B cell (primary cell): ENCODE results near the gene PHF21A. TPM values are rescaled to one million over a fixed set of nuclear protein-coding genes. Genes with fewer than 3 reads are reported as not detected.

Experiments
- ATAC-seq: fragments of 200-7000 bp; cut with Tn5 transposase; one replicate; pipeline ENCODE4 v1.10.0; 2021; ENCODE audit warnings: low read depth, mild to moderate bottlenecking, moderate number of reproducible peaks, moderate library complexity
- CTCF ChIA-PET: fragments of 350-600 bp; sonication (Branson Sonifier 250); formaldehyde crosslinking; loops from one replicate; lab custom pipeline; 2021; ENCODE audit warnings: antibody characterized with exemption, inconsistent platforms; lab: Charles Lee
- POLR2A ChIA-PET: fragments of 350-600 bp; sonication (Branson Sonifier 250); formaldehyde crosslinking; loops from one replicate; lab custom pipeline; 2021; ENCODE audit warnings: antibody characterized with exemption; lab: Charles Lee
- DNase-seq: peaks from one replicate; pipeline ENCODE4 v3.0.0; 2013
- H2AFZ ChIP-seq: 2 replicates; pipeline ENCODE4 v1.6.1; 2012; ENCODE audit warnings: mild to moderate bottlenecking, low read depth, low read length; ENCODE audit not compliant: insufficient read depth, poor library complexity, severe bottlenecking
- H3K27ac ChIP-seq, 2 donors: 1 replicate in 1 of 2; 2 replicates in 1 of 2; pipeline ENCODE4 v1.5.1; 2012 to 2013; ENCODE audit warnings: low read length in 2 of 2, mild to moderate bottlenecking in 2 of 2, moderate library complexity in 1 of 2
- H3K27me3 ChIP-seq, 4 experiments: fragments of 200-600 bp in 1 of 4; sonication (generic) in 1 of 4; replicated peaks in 1 of 4; 1 replicate in 2 of 4; 2 replicates in 2 of 4; pipeline versions ENCODE4 v1.6.1 to v1.7.0; 2013 to 2016; ENCODE audit warnings: low read length in 3 of 4, mild to moderate bottlenecking in 2 of 4, mixed read lengths in 1 of 4, moderate library complexity in 1 of 4; ENCODE audit not compliant: insufficient read depth in 4 of 4, control insufficient read depth in 3 of 4; ENCODE audit errors: control extremely low read depth in 1 of 4
- H3K36me3 ChIP-seq, 2 experiments: replicated peaks in 1 of 2; 1 replicate in 1 of 2; 2 replicates in 1 of 2; pipeline versions ENCODE4 v1.6.1 to v1.7.1; 2013; ENCODE audit warnings: low read length in 1 of 2; ENCODE audit not compliant: insufficient read depth in 2 of 2, control insufficient read depth in 1 of 2; ENCODE audit errors: control extremely low read depth in 1 of 2, extremely low read depth in 1 of 2
- H3K4me1 ChIP-seq, 2 donors: fragments of 200-600 bp in 1 of 2; sonication (generic) in 1 of 2; 1 replicate in 1 of 2; 2 replicates in 1 of 2; pipeline versions ENCODE4 v1.5.1 to v1.6.1; 2013 to 2017; ENCODE audit warnings: low read length in 2 of 2; ENCODE audit not compliant: control insufficient read depth in 2 of 2, insufficient read depth in 2 of 2
- H3K4me2 ChIP-seq: replicated peaks from 2 replicates; pipeline ENCODE3; 2012; ENCODE audit warnings: mild to moderate bottlenecking, low read depth, low read length; ENCODE audit not compliant: poor library complexity, severe bottlenecking
- H3K4me3 ChIP-seq, 5 experiments: fragments of 200-600 bp in 1 of 5; sonication (generic) in 1 of 5; 1 replicate in 3 of 5; 2 replicates in 2 of 5; pipeline versions ENCODE4 v1.5.1 to v1.7.0; 2011 to 2016; ENCODE audit warnings: low read length in 4 of 5, mild to moderate bottlenecking in 4 of 5, low read depth in 2 of 5, control low read depth in 1 of 5, moderate library complexity in 1 of 5; ENCODE audit not compliant: insufficient read depth in 1 of 5; ENCODE audit errors: control extremely low read depth in 1 of 5, extremely low read depth in 1 of 5
- H3K79me2 ChIP-seq: fragments of 200-600 bp; sonication (generic); one replicate; pipeline ENCODE4 v1.6.0; 2016; ENCODE audit warnings: low read length; ENCODE audit not compliant: control insufficient read depth, insufficient read depth
- H3K9ac ChIP-seq: fragments of 200-600 bp; sonication (generic); 2 replicates; pipeline ENCODE4 v1.6.1; 2017; ENCODE audit warnings: mild to moderate bottlenecking, low read length, moderate library complexity
- H3K9me3 ChIP-seq, 3 donors: one replicate each; pipeline versions ENCODE4 v1.6.1 to v1.7.1; 2013; ENCODE audit warnings: low read length in 2 of 3; ENCODE audit not compliant: control insufficient read depth in 2 of 3, insufficient read depth in 1 of 3; ENCODE audit errors: control extremely low read depth in 1 of 3
- H4K20me1 ChIP-seq: 2 replicates; pipeline ENCODE4 v1.6.0; 2012; ENCODE audit warnings: mild to moderate bottlenecking, low read length; ENCODE audit not compliant: insufficient read depth, control insufficient read depth, poor library complexity, severe bottlenecking
- H3K27ac Mint-ChIP-seq: one replicate; pipeline ENCODE4 v1.8.0; 2021; ENCODE audit warnings: mixed read lengths
- H3K27me3 Mint-ChIP-seq: one replicate; pipeline ENCODE4 v1.8.0; 2021; ENCODE audit warnings: mixed read lengths
- H3K4me1 Mint-ChIP-seq: one replicate; pipeline ENCODE4 v1.8.0; 2021; ENCODE audit warnings: mixed read lengths
- H3K4me3 Mint-ChIP-seq: one replicate; pipeline ENCODE4 v1.8.0; 2021; ENCODE audit warnings: mixed read lengths
- H3K9me3 Mint-ChIP-seq: one replicate; pipeline ENCODE4 v1.8.0; 2022; ENCODE audit warnings: mixed read lengths; ENCODE audit not compliant: insufficient read depth
- CTCF ChIP-seq: fragments of 200-600 bp; IDR thresholded peaks from one replicate; pipeline ENCODE4 v1.8.0; 2022; ENCODE audit warnings: antibody characterized with exemption, mild to moderate bottlenecking
- EZH2 ChIP-seq: IDR thresholded peaks from 2 replicates; pipeline ENCODE4 v1.6.1; 2012; ENCODE audit warnings: borderline replicate concordance, low read depth, mild to moderate bottlenecking, moderate library complexity, low read length; ENCODE audit not compliant: insufficient read depth, poor library complexity, severe bottlenecking
- WGBS: methylation state at CpG from one replicate; pipeline ENCODE4 v1.1.5; 2013; ENCODE audit warnings: missing lambda C conversion rate; ENCODE audit not compliant: insufficient coverage; 5-methylcytosine and 5-hydroxymethylcytosine counted together
- intact Hi-C: fragments of 100-400 bp; cut with micrococcal nuclease; formaldehyde crosslinking; loops from one replicate; pipeline ENCODE4 v1.10.0; 2022
- polyA plus RNA-seq: library from polyadenylated mRNA; depleted of rRNA; stranded (reverse); fragments of >200 nt; gene quantifications from 2 replicates; pipeline ENCODE4 v1.2.3, GENCODE V29; 2012
- total RNA-seq, 2 donors: library from RNA; stranded (reverse); fragments of 120-200 nt in 1 of 2; gene quantifications; 1 replicate in 1 of 2; 2 replicates in 1 of 2; pipeline versions ENCODE4 v1.2.3 to v1.2.4, GENCODE V29; 2013 to 2022

PHF21A gene
- total and polyA plus RNA-seq, 2 donors (not counting 1 experiment from before 2014, with no cell fraction given): 41.9 to 103 TPM

- CTCF ChIA-PET: interaction anchor here (1.1 to 2.4 kb wide), 5 partner anchors 9 to 79 kb away, joined by 4 to 10 read pairs (median 4); partner anchors contain the start of gene PEX16
- H3K4me1 ChIP-seq: peaks cover 58 to 86% of the 10 kb centered on the region in 2 donors
- peak overlapping the region; percentile 59 for H3K4me3 Mint-ChIP-seq
These were observed 193.4 kb downstream of the PHF21A start for GRCh38 chr11:45927684-45928413.

More at GRCh38 chr11:45927684-45928413, 193.4 kb downstream of the PHF21A start:
- Histone ChIP-seq H3K36me3 (peaks cover 0 to 43% of the 10 kb centered on the region in 2 experiments), H3K9me3 (no peaks in the 10 kb centered on the region), H3K79me2 (peaks cover 98% of the 10 kb centered on the region), H3K27me3 (no peaks in the 10 kb centered on the region), H2AFZ (no peak overlapping the region), H3K4me2 (peak overlapping the region; percentile 91), H3K27ac (peak overlapping the region; percentile 24 to 92), H3K9ac (no peak overlapping the region), H3K4me3 (no peak overlapping the region), H4K20me1 (peaks cover 37% of the 10 kb centered on the region)
- WGBS: 93% methylated on average over 25 of the region's 27 CpGs
- no peak for ATAC-seq
- Mint-ChIP-seq H3K4me1 (peaks cover 87% of the 10 kb centered on the region), H3K9me3 (no peaks in the 10 kb centered on the region), H3K27ac (peak overlapping the region; percentile 90), H3K27me3 (no peaks in the 10 kb centered on the region)
- DNase-seq: peak; percentile 7
- POLR2A ChIA-PET: interaction anchor here (0.6 to 2.4 kb wide), 3 partner anchors 10 to 1472 kb away, joined by 3 to 10 read pairs (median 6); partner anchors contain the start of genes CRY2 and PEX16
- intact Hi-C loops: no loop called here
- TF ChIP-seq CTCF (no peak), EZH2 (no peak)
